ENCODE data around the gene FSTL1.

The FSTL1 gene

DNA sequence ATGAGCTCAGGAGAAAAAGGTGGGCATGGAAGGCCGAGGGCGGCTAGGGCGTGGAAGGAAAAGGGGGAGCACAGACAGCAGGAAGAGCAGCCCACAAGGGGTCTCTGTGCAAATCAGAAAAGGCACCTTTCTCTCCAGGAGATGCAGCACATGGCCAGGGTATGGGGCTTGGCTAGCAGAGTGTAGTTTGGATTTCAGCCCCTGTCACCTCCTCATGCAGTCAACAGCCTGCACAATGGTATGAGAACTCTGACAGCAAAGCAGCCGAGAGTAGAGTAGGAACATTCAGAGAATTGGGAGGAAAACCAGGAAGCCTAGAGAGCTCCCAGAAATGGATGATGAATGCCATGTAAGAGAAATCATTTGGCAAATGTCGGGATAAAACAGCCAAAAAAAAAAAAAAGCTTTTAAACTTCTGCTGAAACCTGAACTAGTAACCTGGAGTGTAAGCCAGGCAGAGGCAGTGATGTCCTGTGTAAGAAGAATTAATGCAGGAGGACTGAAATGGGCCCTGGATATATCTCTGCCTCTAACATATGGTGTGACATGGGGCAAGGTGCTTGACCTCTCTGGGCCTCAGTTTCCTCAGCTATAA lies 25.7 kb downstream of the FSTL1 start:
- H3K9me3 ChIP-seq (ENCODE audit: control extremely low read depth in 1 of 5, control insufficient read depth in 4 of 5, insufficient read depth in 2 of 5, low read depth in 1 of 5, low read length in 4 of 5) = no peaks in the 10 kb centered on the region
- CTCF ChIA-PET = interaction anchor here (1.0 to 1.5 kb wide), 2 partner anchors 18 to 134 kb away, joined by 3 to 5 read pairs; no protein-coding TSS in a partner anchor
- peaks cover 0 to 5% (median 0%) of the 10 kb centered on the region in 4 experiments for H3K4me1 ChIP-seq (ENCODE audit: control extremely low read depth in 1 of 4, control insufficient read depth in 4 of 4, insufficient read depth in 4 of 4, low read length in 3 of 4)
- POLR2A ChIA-PET = no interaction called here
- no peaks in the 10 kb centered on the region for H3K36me3 ChIP-seq (ENCODE audit: control insufficient read depth in 4 of 4, insufficient read depth in 4 of 4, low read length in 3 of 4)
- 96% methylated on average over 5 of the region's 5 CpGs for WGBS (ENCODE audit: insufficient coverage)
- no peak for DNase-seq
- H3K4me3 ChIP-seq (ENCODE audit: control insufficient read depth in 1 of 7, extremely low read depth in 1 of 7, insufficient read depth in 4 of 7, low read depth in 2 of 7, low read length in 6 of 7) = no peak overlapping the region
- no peak overlapping the region for H3K27ac ChIP-seq (ENCODE audit: insufficient read depth in 1 of 2, low read depth in 1 of 2, low read length in 2 of 2, poor library complexity in 1 of 2, severe bottlenecking in 2 of 2)
- H3K27me3 ChIP-seq (replicated peaks in 2 of 5; ENCODE audit: control insufficient read depth in 4 of 5, insufficient read depth in 5 of 5, low read length in 4 of 5) = no peaks in the 10 kb centered on the region

DNA sequence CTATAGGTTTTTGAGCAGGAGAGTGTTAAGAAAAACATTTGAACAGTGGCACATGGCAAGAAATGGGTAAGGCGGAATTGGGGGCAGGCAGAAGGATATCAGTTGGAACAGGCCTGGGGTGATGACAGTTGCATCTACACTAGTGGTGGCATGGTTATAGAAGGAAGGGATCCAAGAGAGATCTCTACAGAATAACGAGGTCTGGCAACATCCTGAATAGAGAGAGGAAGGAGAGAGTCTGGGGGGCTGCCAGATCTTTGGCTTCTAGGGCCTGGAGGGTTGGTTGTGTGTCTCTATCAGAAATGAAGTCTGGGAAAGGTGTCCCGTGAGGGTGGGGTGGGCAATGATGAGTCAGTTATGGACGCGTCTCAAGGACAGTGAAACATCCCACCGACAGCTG lies 26.3 kb downstream of the FSTL1 start:
- ChIA-PET POLR2A (no interaction called here), CTCF (interaction anchor here (1.0 to 1.5 kb wide), 2 partner anchors 18 to 134 kb away, joined by 3 to 5 read pairs; no protein-coding TSS in a partner anchor)
- Histone ChIP-seq H3K27ac (ENCODE audit: insufficient read depth in 1 of 2, low read depth in 1 of 2, low read length in 2 of 2, poor library complexity in 1 of 2, severe bottlenecking in 2 of 2) (no peak overlapping the region), H3K36me3 (ENCODE audit: control insufficient read depth in 4 of 4, insufficient read depth in 4 of 4, low read length in 3 of 4) (no peaks in the 10 kb centered on the region), H3K27me3 (replicated peaks in 2 of 5; ENCODE audit: control insufficient read depth in 4 of 5, insufficient read depth in 5 of 5, low read length in 4 of 5) (no peaks in the 10 kb centered on the region), H3K4me3 (ENCODE audit: control insufficient read depth in 1 of 7, extremely low read depth in 1 of 7, insufficient read depth in 4 of 7, low read depth in 2 of 7, low read length in 6 of 7) (no peak overlapping the region), H3K9me3 (ENCODE audit: control extremely low read depth in 1 of 5, control insufficient read depth in 4 of 5, insufficient read depth in 2 of 5, low read depth in 1 of 5, low read length in 4 of 5) (no peaks in the 10 kb centered on the region), H3K4me1 (ENCODE audit: control extremely low read depth in 1 of 4, control insufficient read depth in 4 of 4, insufficient read depth in 4 of 4, low read length in 3 of 4) (peaks cover 0 to 5% (median 0%) of the 10 kb centered on the region in 4 experiments)
- DNase-seq = no peak
- WGBS (ENCODE audit: insufficient coverage) = 97% methylated on average over 5 of the region's 6 CpGs

- Histone ChIP-seq H3K27me3 (replicated peaks in 2 of 5; ENCODE audit: control insufficient read depth in 4 of 5, insufficient read depth in 5 of 5, low read length in 4 of 5) (no peaks in the 10 kb centered on the region), H3K9me3 (ENCODE audit: control extremely low read depth in 1 of 5, control insufficient read depth in 4 of 5, insufficient read depth in 2 of 5, low read depth in 1 of 5, low read length in 4 of 5) (no peaks in the 10 kb centered on the region), H3K36me3 (ENCODE audit: control insufficient read depth in 4 of 4, insufficient read depth in 4 of 4, low read length in 3 of 4) (no peaks in the 10 kb centered on the region), H3K27ac (ENCODE audit: insufficient read depth in 1 of 2, low read depth in 1 of 2, low read length in 2 of 2, poor library complexity in 1 of 2, severe bottlenecking in 2 of 2) (no peak overlapping the region), H3K4me3 (ENCODE audit: control insufficient read depth in 1 of 7, extremely low read depth in 1 of 7, insufficient read depth in 4 of 7, low read depth in 2 of 7, low read length in 6 of 7) (no peak overlapping the region), H3K4me1 (ENCODE audit: control extremely low read depth in 1 of 4, control insufficient read depth in 4 of 4, insufficient read depth in 4 of 4, low read length in 3 of 4) (peaks cover 0 to 13% (median 4%) of the 10 kb centered on the region in 4 experiments)
- no peak for DNase-seq
- CTCF ChIA-PET = interaction anchor here (1.3 to 7.2 kb wide), 3 partner anchors 14 to 136 kb away, joined by 4 to 76 read pairs (median 12); no protein-coding TSS in a partner anchor
- 98% methylated on average over 4 of the region's 4 CpGs for WGBS (ENCODE audit: insufficient coverage)
- POLR2A ChIA-PET = interaction anchor here (0.6 kb wide), 1 partner anchor 22 kb away, joined by 5 read pairs; no protein-coding TSS in a partner anchor
Observed at GRCh38 chr3:120423432-120423831, 27.4 kb downstream of the FSTL1 start.

DNA sequence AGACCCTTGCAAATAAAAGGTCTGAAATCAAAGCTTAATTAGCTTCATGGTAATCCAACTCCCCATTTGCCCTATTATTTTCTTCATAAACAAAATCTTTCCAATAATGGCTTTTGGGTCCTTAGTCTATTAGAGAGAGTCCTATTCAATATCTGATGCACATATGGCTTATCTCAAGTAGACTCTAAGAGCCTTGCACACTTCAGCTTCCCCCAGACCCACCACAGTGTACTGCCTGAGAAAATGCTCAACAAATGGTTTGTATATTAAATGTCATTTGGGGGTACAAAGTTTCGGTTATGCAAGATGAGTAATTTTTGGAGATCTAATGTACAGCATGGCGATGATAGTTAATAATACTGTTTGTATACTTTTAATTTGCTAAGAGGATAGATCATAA lies 28.9 kb downstream of the FSTL1 start:
- Histone ChIP-seq H3K9me3 (ENCODE audit: control extremely low read depth in 1 of 5, control insufficient read depth in 4 of 5, insufficient read depth in 2 of 5, low read depth in 1 of 5, low read length in 4 of 5) (no peaks in the 10 kb centered on the region), H3K27me3 (replicated peaks in 2 of 5; ENCODE audit: control insufficient read depth in 4 of 5, insufficient read depth in 5 of 5, low read length in 4 of 5) (no peaks in the 10 kb centered on the region), H3K4me3 (ENCODE audit: control insufficient read depth in 1 of 7, extremely low read depth in 1 of 7, insufficient read depth in 4 of 7, low read depth in 2 of 7, low read length in 6 of 7) (no peak overlapping the region), H3K36me3 (ENCODE audit: control insufficient read depth in 4 of 4, insufficient read depth in 4 of 4, low read length in 3 of 4) (no peaks in the 10 kb centered on the region), H3K4me1 (ENCODE audit: control extremely low read depth in 1 of 4, control insufficient read depth in 4 of 4, insufficient read depth in 4 of 4, low read length in 3 of 4) (peaks cover 4 to 21% (median 12%) of the 10 kb centered on the region in 4 experiments), H3K27ac (ENCODE audit: insufficient read depth in 1 of 2, low read depth in 1 of 2, low read length in 2 of 2, poor library complexity in 1 of 2, severe bottlenecking in 2 of 2) (no peak overlapping the region)
- WGBS (ENCODE audit: insufficient coverage) = no CpG with 5 or more reads among the region's 2 CpGs
- DNase-seq = no peak
- ChIA-PET CTCF (interaction anchor here (0.6 to 7.2 kb wide), 10 partner anchors 9 to 373 kb away, joined by 3 to 76 read pairs (median 4); no protein-coding TSS in a partner anchor), POLR2A (interaction anchor here (0.6 to 1.4 kb wide), 3 partner anchors 55 to 137 kb away, joined by 3 to 4 read pairs (median 3); no protein-coding TSS in a partner anchor)

DNA sequence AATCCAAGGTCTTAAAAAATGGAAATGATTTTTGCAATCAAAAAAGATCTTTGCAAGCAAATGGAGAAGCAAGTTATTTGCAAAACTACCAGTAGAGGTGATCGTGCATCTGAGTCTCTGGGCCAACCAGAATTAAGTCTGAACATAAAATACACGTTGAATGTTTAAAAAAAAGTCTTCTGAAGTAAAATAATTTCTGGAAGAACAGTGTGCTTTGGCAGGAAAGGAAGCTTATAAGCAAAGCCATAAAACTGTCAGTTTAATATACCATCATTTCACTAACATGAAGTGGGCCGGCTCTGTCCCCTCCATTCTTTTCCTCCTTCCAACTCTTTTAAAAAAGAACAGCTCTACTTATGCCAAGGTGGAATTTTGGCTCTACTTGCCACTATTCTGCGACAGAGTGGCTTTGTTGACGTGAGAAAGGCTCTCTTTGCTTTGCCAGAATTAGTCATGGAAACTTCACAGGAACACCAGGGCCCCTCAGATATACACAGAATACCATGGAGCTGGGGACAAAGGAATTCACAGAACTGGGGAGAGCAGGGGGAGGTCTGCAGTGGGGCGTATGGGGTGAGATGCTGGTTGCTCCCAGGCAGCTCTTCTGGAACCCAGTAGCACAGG lies 29.8 kb downstream of the FSTL1 start:
- DNase-seq = peak in 2 of 3 donors; percentile 50 to 51
- POLR2A ChIA-PET = interaction anchor here (1.4 kb wide), 1 partner anchor 138 kb away, joined by 4 read pairs; no protein-coding TSS in a partner anchor
- 57% methylated on average over 5 of the region's 6 CpGs for WGBS (ENCODE audit: insufficient coverage)

DNA sequence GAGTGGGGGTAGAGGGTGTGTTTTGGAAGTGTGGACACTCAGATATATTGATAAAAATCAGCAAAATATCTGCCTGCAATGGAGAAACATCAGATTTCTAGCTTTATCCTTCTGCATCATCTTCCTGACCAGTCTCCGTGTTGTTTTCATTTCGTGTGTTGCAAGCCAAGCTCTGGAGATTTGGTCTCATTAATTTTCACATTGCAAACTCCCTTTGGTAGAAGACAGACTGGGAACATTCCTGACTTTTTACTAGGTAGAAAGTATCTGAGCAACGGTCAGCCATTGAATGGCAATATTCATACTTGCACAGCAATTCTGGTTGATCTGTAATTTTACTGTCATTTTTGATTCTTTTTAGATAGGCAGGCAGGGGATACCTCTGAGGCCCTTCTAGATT lies 30.4 kb downstream of the FSTL1 start:
- no peaks in the 10 kb centered on the region for H3K9me3 ChIP-seq (ENCODE audit: control extremely low read depth in 1 of 5, control insufficient read depth in 4 of 5, insufficient read depth in 2 of 5, low read depth in 1 of 5, low read length in 4 of 5)
- peaks cover 4 to 25% (median 13%) of the 10 kb centered on the region in 4 experiments for H3K4me1 ChIP-seq (ENCODE audit: control extremely low read depth in 1 of 4, control insufficient read depth in 4 of 4, insufficient read depth in 4 of 4, low read length in 3 of 4)
- H3K27me3 ChIP-seq (replicated peaks in 2 of 5; ENCODE audit: control insufficient read depth in 4 of 5, insufficient read depth in 5 of 5, low read length in 4 of 5) = no peaks in the 10 kb centered on the region
- DNase-seq = no peak
- H3K36me3 ChIP-seq (ENCODE audit: control insufficient read depth in 4 of 4, insufficient read depth in 4 of 4, low read length in 3 of 4) = no peaks in the 10 kb centered on the region
- no peak overlapping the region for H3K27ac ChIP-seq (ENCODE audit: insufficient read depth in 1 of 2, low read depth in 1 of 2, low read length in 2 of 2, poor library complexity in 1 of 2, severe bottlenecking in 2 of 2)
- CTCF ChIA-PET = interaction anchor here (0.7 to 7.2 kb wide), 8 partner anchors 15 to 375 kb away, joined by 3 to 76 read pairs (median 8); no protein-coding TSS in a partner anchor
- no peak overlapping the region for H3K4me3 ChIP-seq (ENCODE audit: control insufficient read depth in 1 of 7, extremely low read depth in 1 of 7, insufficient read depth in 4 of 7, low read depth in 2 of 7, low read length in 6 of 7)
- 100% methylated on average over 1 of the region's 3 CpGs for WGBS (ENCODE audit: insufficient coverage)
- POLR2A ChIA-PET = interaction anchor here (0.6 kb wide), 1 partner anchor 346 kb away, joined by 3 read pairs; no protein-coding TSS in a partner anchor

More for the DNA sequence above, 29.8 kb downstream of the FSTL1 start:
- Histone ChIP-seq H3K4me1 (ENCODE audit: control extremely low read depth in 1 of 4, control insufficient read depth in 4 of 4, insufficient read depth in 4 of 4, low read length in 3 of 4) (peaks cover 4 to 25% (median 13%) of the 10 kb centered on the region in 4 experiments), H3K9me3 (ENCODE audit: control extremely low read depth in 1 of 5, control insufficient read depth in 4 of 5, insufficient read depth in 2 of 5, low read depth in 1 of 5, low read length in 4 of 5) (no peaks in the 10 kb centered on the region), H3K36me3 (ENCODE audit: control insufficient read depth in 4 of 4, insufficient read depth in 4 of 4, low read length in 3 of 4) (no peaks in the 10 kb centered on the region), H3K4me3 (ENCODE audit: control insufficient read depth in 1 of 7, extremely low read depth in 1 of 7, insufficient read depth in 4 of 7, low read depth in 2 of 7, low read length in 6 of 7) (no peak overlapping the region), H3K27me3 (replicated peaks in 2 of 5; ENCODE audit: control insufficient read depth in 4 of 5, insufficient read depth in 5 of 5, low read length in 4 of 5) (no peaks in the 10 kb centered on the region), H3K27ac (ENCODE audit: insufficient read depth in 1 of 2, low read depth in 1 of 2, low read length in 2 of 2, poor library complexity in 1 of 2, severe bottlenecking in 2 of 2) (no peak overlapping the region)
- CTCF ChIA-PET = interaction anchor here (0.9 to 7.2 kb wide), 11 partner anchors 13 to 374 kb away, joined by 3 to 76 read pairs (median 4); no protein-coding TSS in a partner anchor

All from common myeloid progenitor, CD34-positive (primary cell).